ENCODE measurements around the gene PFKP.

The PFKP gene

GRCh38 chr10:3071405-3072198 lies 4.3 kb downstream of the PFKP start:
- DNase-seq = peak; percentile 52
- ATAC-seq = peak; percentile 77

- DNase-seq (no peak), ATAC-seq (no peak)
Measured at GRCh38 chr10:3072641-3073360, 5.5 kb downstream of the PFKP start.

GRCh38 chr10:3074145-3074665 lies 6.9 kb downstream of the PFKP start:
- DNase-seq = no peak
- ATAC-seq = no peak

- DNase-seq (no peak), ATAC-seq (no peak)
Measured at GRCh38 chr10:3074985-3075600, 7.7 kb downstream of the PFKP start.

- ATAC-seq (no peak), DNase-seq (no peak)
Measured at GRCh38 chr10:3076138-3076537, 8.8 kb downstream of the PFKP start.

- DNase-seq (no peak), ATAC-seq (no peak)
Measured at GRCh38 chr10:3077509-3077908, 10.2 kb downstream of the PFKP start.

- DNase-seq = no peak
- no peak for ATAC-seq
Measured at GRCh38 chr10:3077940-3078630, 10.7 kb downstream of the PFKP start.

GRCh38 chr10:3081383-3081981 lies 14.1 kb downstream of the PFKP start:
- DNase-seq (no peak), ATAC-seq (no peak)

GRCh38 chr10:3082290-3082689 lies 14.9 kb downstream of the PFKP start:
- no peak for ATAC-seq
- no peak for DNase-seq

- ATAC-seq = no peak
- DNase-seq = no peak
Measured at GRCh38 chr10:3085785-3086567, 18.6 kb downstream of the PFKP start.

- ATAC-seq = no peak
- DNase-seq = no peak
Measured at GRCh38 chr10:3090388-3090787, 23.0 kb downstream of the PFKP start.

GRCh38 chr10:3090914-3091787 lies 23.8 kb downstream of the PFKP start:
- DNase-seq = peak; percentile 39
- peak; percentile 41 for ATAC-seq

GRCh38 chr10:3091921-3092320 lies 24.6 kb downstream of the PFKP start:
- ATAC-seq (no peak), DNase-seq (no peak)

- no peak for ATAC-seq
- DNase-seq = no peak
Measured at GRCh38 chr10:3093996-3094395, 26.6 kb downstream of the PFKP start.

- DNase-seq (no peak), ATAC-seq (no peak)
Measured at GRCh38 chr10:3094609-3095036, 27.3 kb downstream of the PFKP start.

- ATAC-seq (peak; percentile 83), DNase-seq (peak; percentile 54)
Measured at GRCh38 chr10:3095373-3096139, 28.2 kb downstream of the PFKP start.

GRCh38 chr10:3096149-3096548 lies 28.8 kb downstream of the PFKP start:
- ATAC-seq (no peak), DNase-seq (no peak)

GRCh38 chr10:3097160-3097559 lies 29.8 kb downstream of the PFKP start:
- ATAC-seq = no peak
- DNase-seq = no peak

- DNase-seq (no peak), ATAC-seq (no peak)
Measured at GRCh38 chr10:3098689-3099088, 31.3 kb downstream of the PFKP start.
